ENCODE measurements around the gene NEU2. TPM values are rescaled to one million over a fixed set of nuclear protein-coding genes. Genes with fewer than 3 reads are reported as not detected.

Gene NEU2
- total RNA-seq (not detected in 2 replicates), polyA plus RNA-seq (not detected in 2 replicates)

GRCh38 chr2:233032551-233033320 lies at the start of gene NEU2:
Gene NEU2 (plus strand): TSS chr2:233032672. CDS start chr2:233032672, 0 bp downstream.
- no peak for TF ChIP-seq EZH2phosphoT487 (IDR thresholded peaks at IDR 0.05; ENCODE audit: low read depth, severe bottlenecking, unreplicated experiment)
- TF ChIP-seq, protein P1, sequence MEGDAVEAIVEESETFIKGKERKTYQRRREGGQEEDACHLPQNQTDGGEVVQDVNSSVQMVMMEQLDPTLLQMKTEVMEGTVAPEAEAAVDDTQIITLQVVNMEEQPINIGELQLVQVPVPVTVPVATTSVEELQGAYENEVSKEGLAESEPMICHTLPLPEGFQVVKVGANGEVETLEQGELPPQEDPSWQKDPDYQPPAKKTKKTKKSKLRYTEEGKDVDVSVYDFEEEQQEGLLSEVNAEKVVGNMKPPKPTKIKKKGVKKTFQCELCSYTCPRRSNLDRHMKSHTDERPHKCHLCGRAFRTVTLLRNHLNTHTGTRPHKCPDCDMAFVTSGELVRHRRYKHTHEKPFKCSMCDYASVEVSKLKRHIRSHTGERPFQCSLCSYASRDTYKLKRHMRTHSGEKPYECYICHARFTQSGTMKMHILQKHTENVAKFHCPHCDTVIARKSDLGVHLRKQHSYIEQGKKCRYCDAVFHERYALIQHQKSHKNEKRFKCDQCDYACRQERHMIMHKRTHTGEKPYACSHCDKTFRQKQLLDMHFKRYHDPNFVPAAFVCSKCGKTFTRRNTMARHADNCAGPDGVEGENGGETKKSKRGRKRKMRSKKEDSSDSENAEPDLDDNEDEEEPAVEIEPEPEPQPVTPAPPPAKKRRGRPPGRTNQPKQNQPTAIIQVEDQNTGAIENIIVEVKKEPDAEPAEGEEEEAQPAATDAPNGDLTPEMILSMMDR (IDR thresholded peaks at IDR 0.05; ENCODE audit: poor library complexity), result no peak

GRCh38 chr2:232982926-232983668 lies 49.4 kb upstream of the NEU2 start:
- Histone ChIP-seq H3K4me1 (ENCODE audit: insufficient read depth) (peaks cover 5% of the 10 kb centered on the region), H3K79me2 (no peaks in the 10 kb centered on the region), H3K27me3 (no peaks in the 10 kb centered on the region), H3K4me3 (no peak overlapping the region), H3K9me3 (ENCODE audit: low read depth) (no peaks in the 10 kb centered on the region), H3K36me3 (replicated peaks; ENCODE audit: insufficient read depth, low read depth) (no peaks in the 10 kb centered on the region), H3K27ac (no peak overlapping the region), H2AFZ (no peak overlapping the region), H3K4me2 (no peak overlapping the region), H4K20me1 (ENCODE audit: insufficient read depth, poor library complexity, severe bottlenecking) (no peaks in the 10 kb centered on the region), H3K9me2 (replicated peaks; ENCODE audit: insufficient read depth) (no peaks in the 10 kb centered on the region)
- TF ChIP-seq EZH2 (IDR thresholded peaks at IDR 0.05; ENCODE audit: borderline replicate concordance), result no peak
- TF ChIP-seq, protein P1 (IDR thresholded peaks at IDR 0.05; ENCODE audit: poor library complexity), result no peak
- no peak for TF ChIP-seq EZH2phosphoT487 (IDR thresholded peaks at IDR 0.05; ENCODE audit: low read depth, severe bottlenecking, unreplicated experiment)
- no peak for DNase-seq (ENCODE audit: low spot score)
- 57% methylated on average over 11 of the region's 15 CpGs for WGBS (ENCODE audit: low lambda C conversion rate, missing lambda C conversion rate)

More at GRCh38 chr2:233032551-233033320, at the start of gene NEU2:
- Histone ChIP-seq H3K4me2 (no peak within 1 kb of the TSS), H3K9me2 (replicated peaks; ENCODE audit: insufficient read depth) (no peaks in the 10 kb centered on the region), H2AFZ (no peak within 1 kb of the TSS), H3K4me1 (ENCODE audit: insufficient read depth) (no peaks in the 10 kb centered on the region), H3K27ac (no peak within 1 kb of the TSS), H3K36me3 (replicated peaks; ENCODE audit: insufficient read depth, low read depth) (no peaks in the 10 kb centered on the region), H3K4me3 (no peak within 1 kb of the TSS), H3K79me2 (no peaks in the 10 kb centered on the region), H3K9me3 (ENCODE audit: low read depth) (no peaks in the 10 kb centered on the region), H4K20me1 (ENCODE audit: insufficient read depth, poor library complexity, severe bottlenecking) (no peaks in the 10 kb centered on the region), H3K27me3 (no peaks in the 10 kb centered on the region)
- DNase-seq (ENCODE audit: low spot score), result no peak
- WGBS (ENCODE audit: low lambda C conversion rate, missing lambda C conversion rate), result 92% methylated on average over 13 of the region's 13 CpGs

DNA sequence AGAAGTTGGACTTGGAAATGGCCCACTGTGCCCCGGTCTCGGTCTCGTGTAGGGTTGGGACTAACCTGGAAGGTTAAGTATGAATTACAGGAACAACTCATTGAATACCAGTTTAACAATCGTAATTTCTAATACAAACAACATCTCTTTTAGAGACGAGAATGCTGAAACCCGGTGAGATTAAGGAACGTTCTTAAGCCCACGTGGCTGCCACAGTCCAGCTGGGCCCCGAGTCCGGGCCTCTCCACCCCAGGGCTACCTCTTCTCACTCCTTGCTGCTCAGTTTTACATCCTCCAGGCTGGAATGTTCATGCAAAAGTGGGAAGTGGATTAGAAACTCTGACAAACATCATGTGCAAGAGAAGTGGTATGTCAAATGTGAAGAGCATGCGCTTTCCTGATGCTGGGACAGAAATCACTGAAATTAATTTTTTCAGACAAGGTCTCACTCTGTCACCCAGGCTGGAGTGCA lies 48.8 kb upstream of the NEU2 start:
- H4K20me1 ChIP-seq (ENCODE audit: insufficient read depth, poor library complexity, severe bottlenecking), result no peaks in the 10 kb centered on the region
- no peak for DNase-seq (ENCODE audit: low spot score)
- TF ChIP-seq EZH2phosphoT487 (IDR thresholded peaks at IDR 0.05; ENCODE audit: low read depth, severe bottlenecking, unreplicated experiment) (no peak), EZH2 (IDR thresholded peaks at IDR 0.05; ENCODE audit: borderline replicate concordance) (no peak)
- TF ChIP-seq, protein P1 (IDR thresholded peaks at IDR 0.05; ENCODE audit: poor library complexity), result no peak
- no peaks in the 10 kb centered on the region for H3K27me3 ChIP-seq
- no peaks in the 10 kb centered on the region for H3K9me2 ChIP-seq (replicated peaks; ENCODE audit: insufficient read depth)
- peaks cover 9% of the 10 kb centered on the region for H3K4me1 ChIP-seq (ENCODE audit: insufficient read depth)
- no peaks in the 10 kb centered on the region for H3K9me3 ChIP-seq (ENCODE audit: low read depth)
- H2AFZ ChIP-seq, result no peak overlapping the region
- WGBS (ENCODE audit: low lambda C conversion rate, missing lambda C conversion rate), result 71% methylated on average over 11 of the region's 11 CpGs
- H3K36me3 ChIP-seq (replicated peaks; ENCODE audit: insufficient read depth, low read depth), result no peaks in the 10 kb centered on the region
- H3K4me2 ChIP-seq, result no peak overlapping the region
- no peak overlapping the region for H3K27ac ChIP-seq
- H3K79me2 ChIP-seq, result no peaks in the 10 kb centered on the region
- no peak overlapping the region for H3K4me3 ChIP-seq

All from hepatocyte (in vitro differentiated cells).